BJ (cell line): Measurements from ENCODE around the gene SLC39A13. TPM values are rescaled to one million over a fixed set of nuclear protein-coding genes. Genes with fewer than 3 reads are reported as not detected.

Source experiments
- CTCF ChIA-PET: fragments of 350-600 bp; formaldehyde crosslinking; extraction: SDS; loops from one replicate; lab custom pipeline; 2021; ENCODE audit warnings: antibody characterized with exemption, inconsistent platforms; lab: Yijun Ruan, JAX
- POLR2A ChIA-PET: fragments of 300-600 bp; sonication (Branson Sonifier 250); formaldehyde crosslinking; extraction: SDS; loops from one replicate; lab custom pipeline; 2021; ENCODE audit warnings: antibody characterized with exemption; lab: Charles Lee
- DNase-seq: peaks from one replicate; pipeline ENCODE4 v3.0.0-alpha.2; 2011; ENCODE audit warnings: low read depth
- H3K27me3 ChIP-seq: 2 replicates; pipeline ENCODE4 v1.6.0; 2011; ENCODE audit warnings: low read length; ENCODE audit not compliant: control insufficient read depth, insufficient read depth
- H3K36me3 ChIP-seq: 2 replicates; pipeline ENCODE4 v1.5.1; 2011; ENCODE audit warnings: low read length; ENCODE audit not compliant: control insufficient read depth, insufficient read depth
- H3K4me3 ChIP-seq: 2 replicates; pipeline ENCODE4 v1.5.1; 2011; ENCODE audit warnings: low read depth, mild to moderate bottlenecking, control low read depth, low read length
- polyA plus RNA-seq: library from polyadenylated mRNA; depleted of rRNA; stranded (reverse); fragments of >200 nt; gene quantifications from 2 replicates; pipeline ENCODE4 v1.2.3, GENCODE V29; 2011
- TF ChIP-seq, protein P1 (sequence below): IDR thresholded peaks from 2 replicates; pipeline ENCODE4 v1.5.1; 2011; ENCODE audit warnings: low read depth, mild to moderate bottlenecking, control low read depth, inconsistent platforms, low read length, moderate library complexity; ENCODE audit not compliant: insufficient read depth

SLC39A13 gene
- polyA plus RNA-seq, 1 experiment, result 108 TPM

DNA sequence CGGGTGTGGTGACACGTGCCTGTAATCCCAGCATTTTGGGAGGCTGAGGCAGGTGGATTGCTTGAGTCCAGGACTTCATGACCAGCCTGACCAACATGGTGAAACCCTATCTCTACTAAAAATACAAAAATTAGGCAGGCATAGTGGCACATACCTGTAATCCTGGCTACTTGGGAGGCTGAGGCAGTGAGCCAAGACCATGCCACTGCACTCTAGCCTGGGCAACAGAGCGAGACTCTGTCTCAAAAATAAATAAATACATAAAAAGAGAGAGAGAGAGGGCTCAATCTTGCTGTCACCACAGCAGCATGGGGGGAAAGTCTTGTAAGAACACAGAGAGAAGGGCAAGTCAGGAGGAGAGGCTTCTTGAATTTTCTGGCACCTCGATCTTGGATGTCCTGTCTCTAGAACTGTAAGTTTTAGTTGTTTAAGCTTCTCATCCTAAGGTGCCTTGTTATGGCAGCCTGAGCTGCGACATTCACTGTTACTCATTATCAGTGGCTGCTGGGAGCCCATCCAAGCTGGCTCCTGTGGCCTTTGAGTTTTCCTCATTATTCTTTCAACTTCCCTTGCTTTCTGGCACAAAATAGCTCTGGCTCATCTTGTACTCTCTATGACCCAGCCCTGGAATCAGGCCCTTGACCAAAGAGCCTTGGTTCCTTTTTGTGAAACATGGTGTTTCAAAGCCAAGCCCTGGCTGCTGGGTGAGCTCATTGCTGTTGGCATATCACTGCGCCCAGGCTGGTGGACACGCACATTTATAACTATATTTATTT lies 25.8 kb downstream of the SLC39A13 start:
- ChIA-PET POLR2A (interaction anchor here (0.9 kb wide), 1 partner anchor 11 kb away, joined by 6 read pairs; no protein-coding TSS in a partner anchor), CTCF (interaction anchor here (0.8 to 1.5 kb wide), 2 partner anchors 25 to 60 kb away, joined by 3 read pairs; partner anchors contain the start of gene SLC39A13)
- H3K36me3 ChIP-seq, result no peaks in the 10 kb centered on the region
- DNase-seq, result peak; percentile 54
- no peaks in the 10 kb centered on the region for H3K27me3 ChIP-seq
- TF ChIP-seq, protein P1, sequence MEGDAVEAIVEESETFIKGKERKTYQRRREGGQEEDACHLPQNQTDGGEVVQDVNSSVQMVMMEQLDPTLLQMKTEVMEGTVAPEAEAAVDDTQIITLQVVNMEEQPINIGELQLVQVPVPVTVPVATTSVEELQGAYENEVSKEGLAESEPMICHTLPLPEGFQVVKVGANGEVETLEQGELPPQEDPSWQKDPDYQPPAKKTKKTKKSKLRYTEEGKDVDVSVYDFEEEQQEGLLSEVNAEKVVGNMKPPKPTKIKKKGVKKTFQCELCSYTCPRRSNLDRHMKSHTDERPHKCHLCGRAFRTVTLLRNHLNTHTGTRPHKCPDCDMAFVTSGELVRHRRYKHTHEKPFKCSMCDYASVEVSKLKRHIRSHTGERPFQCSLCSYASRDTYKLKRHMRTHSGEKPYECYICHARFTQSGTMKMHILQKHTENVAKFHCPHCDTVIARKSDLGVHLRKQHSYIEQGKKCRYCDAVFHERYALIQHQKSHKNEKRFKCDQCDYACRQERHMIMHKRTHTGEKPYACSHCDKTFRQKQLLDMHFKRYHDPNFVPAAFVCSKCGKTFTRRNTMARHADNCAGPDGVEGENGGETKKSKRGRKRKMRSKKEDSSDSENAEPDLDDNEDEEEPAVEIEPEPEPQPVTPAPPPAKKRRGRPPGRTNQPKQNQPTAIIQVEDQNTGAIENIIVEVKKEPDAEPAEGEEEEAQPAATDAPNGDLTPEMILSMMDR, result no peak
- no peak overlapping the region for H3K4me3 ChIP-seq

DNA sequence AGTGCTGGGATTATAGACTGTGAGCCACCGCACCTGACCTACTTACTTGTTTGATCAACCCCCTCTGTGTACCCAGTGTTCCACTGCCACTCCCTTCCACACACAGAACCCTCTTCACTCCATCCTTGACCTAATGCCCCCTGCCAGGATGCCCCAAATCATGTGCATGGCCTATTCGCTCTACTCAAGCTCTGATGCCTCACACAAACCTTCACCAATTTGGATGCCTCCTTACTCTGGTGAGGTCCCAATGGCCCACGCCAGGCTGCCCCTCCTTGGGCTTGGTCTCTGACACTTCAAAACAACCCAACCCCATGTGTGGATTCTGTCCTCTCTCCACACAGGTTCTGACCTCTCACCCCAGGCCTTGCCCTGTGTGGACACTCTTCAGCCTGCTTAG lies 27.3 kb downstream of the SLC39A13 start:
- no peak for DNase-seq
- CTCF ChIA-PET, result interaction anchor here (1.8 kb wide), 1 partner anchor 18 kb away, joined by 9 read pairs; no protein-coding TSS in a partner anchor
- Histone ChIP-seq H3K36me3 (no peaks in the 10 kb centered on the region), H3K27me3 (no peaks in the 10 kb centered on the region), H3K4me3 (no peak overlapping the region)
- POLR2A ChIA-PET, result no interaction called here
- TF ChIP-seq, protein P1, result no peak

DNA sequence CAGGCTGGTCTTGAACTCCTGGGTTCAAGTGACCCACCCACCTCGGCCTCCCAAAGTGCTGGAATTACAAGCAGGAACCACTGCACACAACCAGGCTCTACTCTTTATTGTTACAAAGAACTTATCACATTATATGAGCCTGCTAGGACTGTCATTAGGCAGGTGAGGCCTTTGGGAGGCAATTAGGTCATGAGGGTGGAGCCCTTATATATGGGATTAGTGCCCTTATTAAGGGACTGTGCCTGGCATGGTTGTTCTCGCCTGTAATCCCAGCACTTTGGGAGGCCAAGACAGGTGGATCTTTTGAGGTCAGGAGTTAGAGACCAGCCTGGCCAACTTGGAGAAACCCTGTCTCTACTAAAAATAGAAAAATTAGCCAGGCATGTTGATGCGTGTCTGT lies 28.3 kb downstream of the SLC39A13 start:
- Histone ChIP-seq H3K4me3 (no peak overlapping the region), H3K36me3 (no peaks in the 10 kb centered on the region), H3K27me3 (no peaks in the 10 kb centered on the region)
- DNase-seq, result no peak
- TF ChIP-seq, protein P1, result no peak
- CTCF ChIA-PET, result interaction anchor here (1.8 kb wide), 1 partner anchor 16 kb away, joined by 9 read pairs; no protein-coding TSS in a partner anchor
- POLR2A ChIA-PET, result no interaction called here

DNA sequence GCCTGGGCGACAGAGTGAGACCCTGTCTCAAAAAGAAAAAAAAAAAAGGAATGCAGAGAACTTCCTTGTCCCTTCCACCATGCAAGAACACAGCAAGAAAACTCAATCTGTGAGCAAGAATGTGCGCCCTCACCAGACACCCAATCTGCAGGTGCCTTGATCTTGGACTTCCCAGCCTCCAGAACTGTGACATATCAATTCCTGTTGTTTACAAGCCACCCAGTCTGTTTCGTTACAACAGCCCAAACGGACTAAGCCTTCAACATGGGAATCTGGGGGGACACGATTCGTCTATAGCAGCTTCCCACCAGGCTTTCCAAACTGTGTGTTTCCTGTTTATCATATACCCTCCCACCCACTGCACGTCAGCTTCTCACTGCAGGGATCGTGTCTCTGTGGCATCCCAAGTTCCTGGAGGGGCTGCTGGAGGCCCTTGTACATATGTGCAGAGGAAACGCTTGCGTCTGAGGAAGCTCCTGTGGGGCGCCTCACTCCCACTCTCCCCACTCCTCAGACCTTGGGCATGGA lies 28.9 kb downstream of the SLC39A13 start:
- CTCF ChIA-PET, result interaction anchor here (0.9 to 1.8 kb wide), 2 partner anchors 16 to 20 kb away, joined by 3 to 9 read pairs; no protein-coding TSS in a partner anchor

More for the DNA sequence above, 28.9 kb downstream of the SLC39A13 start:
- DNase-seq, result no peak
- no peaks in the 10 kb centered on the region for H3K36me3 ChIP-seq
- H3K4me3 ChIP-seq, result no peak overlapping the region
- POLR2A ChIA-PET, result no interaction called here
- no peaks in the 10 kb centered on the region for H3K27me3 ChIP-seq
- TF ChIP-seq, protein P1, result no peak
